ENCODE data around the gene TMUB2.
A peak's percentile ranks its signal among the peaks of the same experiment; 100 is the strongest.
"Not testable (repeated sequence)": the region's sequence is repeated elsewhere in the genome, so short reads cannot be mapped to it uniquely, and the experiment has no call there.

The TMUB2 gene

DNA sequence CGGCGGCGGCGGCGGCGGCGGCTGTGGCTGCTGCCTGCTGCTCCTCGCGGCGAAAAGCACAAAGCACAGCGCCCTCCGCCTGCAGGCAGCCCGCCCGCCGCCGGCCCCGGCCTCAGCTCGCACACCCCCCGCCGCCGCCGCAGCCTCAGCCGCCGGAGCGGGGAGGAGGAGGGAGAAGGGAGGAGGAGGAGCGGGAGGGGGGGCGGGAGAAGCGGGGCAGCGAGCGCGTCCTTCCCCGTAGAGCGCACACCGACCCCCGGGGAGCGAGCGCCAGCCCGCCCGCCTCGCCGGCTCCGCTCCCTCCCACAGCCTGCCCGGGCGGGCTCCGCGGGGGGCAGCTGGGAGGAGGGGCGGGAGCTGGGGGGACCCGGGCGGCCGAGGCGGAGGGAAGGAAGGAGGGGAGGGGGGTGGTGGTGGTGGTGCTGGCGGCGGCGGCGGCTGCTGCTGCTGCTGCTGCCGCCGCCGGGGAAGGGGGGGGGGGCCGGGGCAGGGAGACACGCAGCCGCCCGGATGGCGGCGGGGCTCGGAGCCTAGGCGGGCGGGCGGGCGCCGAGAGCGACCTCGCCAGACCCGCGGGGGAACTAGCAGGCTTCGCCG lies 32.9 kb downstream of the TMUB2 start, which contains the start of gene UBTF:
Gene UBTF (minus strand): TSS at position 60 of the 597 bp plus-strand sequence. CDS start 1,446 bp downstream, outside the sequence.
- DNase-seq = peak; percentile 54

DNA sequence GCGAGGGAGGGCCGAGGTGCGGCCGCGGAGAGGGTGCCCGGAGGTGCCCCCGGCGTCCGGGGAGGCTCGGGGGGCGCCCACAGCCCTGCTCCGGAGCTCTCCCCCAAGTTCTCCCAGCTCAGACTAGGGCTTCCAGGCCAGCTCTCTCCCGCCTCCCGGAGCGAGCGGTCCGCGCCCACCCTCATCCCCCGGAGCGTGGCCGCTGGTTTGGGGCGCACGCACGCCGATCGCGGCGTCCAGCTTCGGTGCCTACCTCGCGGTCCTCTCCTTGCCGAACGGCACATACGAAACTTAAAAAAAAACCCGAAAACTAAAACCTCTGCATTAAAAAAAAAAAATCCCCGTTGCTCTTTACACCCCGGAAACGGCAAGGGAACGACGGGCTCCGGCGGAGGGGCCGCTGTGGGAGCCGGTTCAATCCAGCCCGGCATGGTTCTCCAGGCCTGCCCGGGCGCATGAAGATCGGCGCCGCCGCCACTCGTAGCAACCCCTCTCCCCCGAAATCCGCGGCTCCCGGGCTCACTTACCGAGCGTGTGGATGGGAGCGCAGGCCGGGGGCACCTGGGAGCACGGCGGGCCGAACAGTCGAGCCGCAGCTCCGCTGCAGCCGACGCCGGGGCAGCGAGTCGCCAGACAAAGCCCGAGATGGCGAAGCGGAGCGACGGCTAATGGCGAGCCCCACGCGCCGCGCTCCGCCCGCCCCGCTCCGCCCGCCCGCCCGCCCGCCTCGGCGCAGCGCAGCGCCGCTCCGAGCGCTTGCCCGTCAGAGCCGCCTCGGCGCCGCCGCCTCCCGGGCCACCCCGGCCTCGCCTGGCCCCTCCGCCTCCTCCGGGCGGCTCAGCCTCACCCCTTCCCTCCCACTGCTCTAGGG lies 33.7 kb downstream of the TMUB2 start:
- DNase-seq = peak; percentile 63

DNA sequence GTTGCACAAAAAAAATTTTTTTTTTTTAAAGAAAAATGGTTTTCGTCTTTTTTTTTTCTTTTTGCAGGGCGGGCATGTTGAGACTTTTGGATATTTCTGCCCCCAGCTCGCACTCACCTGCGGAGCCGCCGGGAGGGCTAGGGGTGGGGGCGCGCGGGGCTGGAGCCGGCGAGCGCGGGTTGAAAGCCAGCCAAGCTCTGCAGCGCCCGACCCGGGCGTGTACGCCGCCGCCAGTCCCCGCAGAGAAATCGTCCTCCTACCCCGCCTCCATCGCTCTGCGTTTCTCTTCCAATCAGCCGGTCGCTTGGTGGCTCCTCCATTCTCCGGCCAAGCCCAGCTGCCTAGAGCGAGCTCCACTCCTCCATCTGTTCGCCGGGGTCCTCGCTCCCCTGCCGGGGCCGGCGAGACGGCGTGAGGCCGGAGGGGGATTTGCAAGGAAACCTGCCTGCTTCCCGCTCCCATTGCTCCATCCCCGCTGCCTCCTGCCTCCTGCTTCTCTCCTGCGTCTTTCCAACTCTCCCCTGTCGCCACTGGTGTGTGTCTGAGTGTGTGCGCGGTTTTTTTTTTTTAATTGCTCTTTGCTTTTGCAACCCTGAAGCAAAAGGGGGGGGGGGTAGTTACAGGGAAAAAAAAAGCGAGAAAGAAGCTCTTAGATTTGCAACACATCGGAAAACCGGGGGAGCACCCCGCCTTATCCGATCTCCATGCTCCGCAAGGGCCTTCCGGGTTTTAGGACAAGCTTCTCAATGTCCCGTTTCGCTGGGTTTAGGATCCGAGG lies 34.5 kb downstream of the TMUB2 start:
- DNase-seq = peak; percentile 78

DNA sequence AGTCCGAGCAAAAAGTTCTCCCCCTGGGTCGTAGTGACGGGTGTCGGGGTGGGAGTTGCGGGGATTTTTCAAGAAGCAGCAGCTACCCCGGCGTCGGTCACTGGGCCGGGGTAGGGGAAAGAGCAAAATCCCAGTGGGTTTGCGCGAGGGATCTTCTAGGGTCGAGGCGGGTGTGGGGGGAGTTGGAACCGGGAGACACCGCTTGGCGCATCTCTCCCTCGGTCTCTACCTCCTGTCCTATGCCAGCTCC lies 35.0 kb downstream of the TMUB2 start:
- no peak for DNase-seq

DNA sequence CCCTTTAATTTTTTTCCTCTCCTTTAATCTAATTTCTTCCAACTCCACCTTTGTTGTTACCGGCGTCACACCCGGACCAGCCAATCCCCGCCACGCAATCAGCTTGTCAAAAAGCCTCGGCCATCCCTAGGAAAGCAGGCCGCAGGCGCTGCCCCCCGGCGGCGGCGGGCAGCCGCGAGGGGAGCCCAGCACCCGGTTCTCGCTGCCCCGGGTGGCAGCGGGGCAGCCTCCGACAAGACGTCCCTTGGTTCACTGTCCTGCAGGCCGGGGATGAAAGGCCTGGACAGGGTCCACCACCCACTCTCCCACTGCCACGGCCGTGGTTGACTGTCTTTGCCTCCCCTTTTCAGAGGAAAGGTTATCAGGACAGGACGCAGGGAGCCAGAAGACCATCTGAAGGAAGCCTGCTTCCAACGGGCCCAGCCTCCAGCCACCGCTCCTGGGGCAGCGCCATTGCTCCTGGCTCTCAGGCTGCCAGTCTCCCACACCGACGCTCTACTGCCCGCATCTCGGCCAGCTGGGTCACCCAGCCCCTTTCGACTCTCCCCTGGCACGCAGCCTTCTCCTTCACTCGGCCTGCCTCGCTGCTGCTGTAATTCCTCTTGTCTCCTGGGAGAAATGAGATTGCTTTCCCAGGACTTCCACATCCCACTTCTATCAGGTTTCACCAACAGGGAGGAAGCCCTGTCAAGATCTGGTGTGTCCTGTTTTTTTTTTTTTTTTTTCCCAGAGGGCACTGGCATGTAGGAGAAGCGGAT lies 35.5 kb downstream of the TMUB2 start:
- peak; percentile 84 for DNase-seq

DNA sequence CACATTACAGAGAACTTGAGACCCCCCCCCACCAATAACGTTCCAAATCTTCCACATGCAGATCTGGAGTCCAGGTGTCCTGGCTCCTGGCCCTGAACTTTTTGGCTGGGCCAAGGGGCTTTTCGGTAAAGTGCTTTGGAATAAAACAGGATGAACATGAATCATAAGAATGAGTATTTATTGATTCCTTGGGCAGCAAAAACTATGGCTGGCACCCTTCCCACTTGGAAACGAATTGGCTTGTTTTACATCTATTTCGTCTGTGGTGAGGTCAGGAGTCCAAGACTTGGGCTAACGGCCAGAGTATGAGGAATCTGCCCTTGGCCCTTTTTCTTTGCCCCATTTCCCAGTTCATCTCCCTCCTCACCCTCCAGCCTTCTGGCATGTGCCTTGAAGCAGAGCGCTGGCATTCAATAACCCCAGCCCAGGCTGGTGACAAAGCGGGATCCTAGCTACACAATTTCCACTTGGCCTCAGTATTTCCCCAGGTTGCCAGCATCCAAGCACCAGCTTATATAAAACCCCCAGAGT lies 36.8 kb downstream of the TMUB2 start:
- DNase-seq = no peak

DNA sequence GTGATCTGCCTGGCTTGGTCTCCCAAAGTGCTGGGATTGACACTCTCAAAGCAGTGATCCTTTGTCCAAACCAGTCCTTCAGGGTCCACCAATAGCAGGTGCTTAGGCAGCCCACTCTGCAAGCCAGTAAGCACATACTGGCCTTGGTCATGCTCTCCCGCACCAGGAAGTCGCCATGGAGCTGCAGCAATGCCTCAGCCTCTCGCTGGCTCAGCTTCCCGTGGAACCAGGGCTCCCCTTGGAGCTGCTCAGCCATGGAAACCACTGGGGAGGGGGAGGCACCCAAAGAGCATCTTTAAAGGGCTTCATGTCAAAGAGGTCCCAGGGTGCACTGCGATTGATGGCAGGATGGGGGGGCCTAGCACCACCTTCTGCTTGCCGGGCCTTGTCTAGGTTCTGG lies 42.3 kb downstream of the TMUB2 start:
- no peak for DNase-seq

DNA sequence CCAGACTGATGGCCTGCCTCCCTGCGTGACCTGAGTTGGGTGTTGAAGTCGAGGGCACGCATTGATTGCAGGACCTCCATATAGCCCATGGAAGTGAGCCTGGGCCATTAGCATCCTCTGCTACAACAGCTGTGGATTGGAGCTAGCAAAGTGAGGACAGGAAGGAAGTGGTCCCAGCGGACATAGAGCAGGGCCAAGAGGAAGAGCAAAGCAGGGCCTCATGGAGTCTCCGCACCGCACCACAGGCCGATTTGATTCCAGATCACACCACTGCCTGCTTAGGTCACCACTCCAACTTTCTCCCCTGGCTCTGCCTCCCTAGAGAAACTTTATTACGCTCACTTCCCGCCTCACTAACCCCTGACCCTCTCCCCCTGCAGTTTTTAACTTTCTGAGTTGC lies 43.4 kb downstream of the TMUB2 start:
- DNase-seq = no peak

DNA sequence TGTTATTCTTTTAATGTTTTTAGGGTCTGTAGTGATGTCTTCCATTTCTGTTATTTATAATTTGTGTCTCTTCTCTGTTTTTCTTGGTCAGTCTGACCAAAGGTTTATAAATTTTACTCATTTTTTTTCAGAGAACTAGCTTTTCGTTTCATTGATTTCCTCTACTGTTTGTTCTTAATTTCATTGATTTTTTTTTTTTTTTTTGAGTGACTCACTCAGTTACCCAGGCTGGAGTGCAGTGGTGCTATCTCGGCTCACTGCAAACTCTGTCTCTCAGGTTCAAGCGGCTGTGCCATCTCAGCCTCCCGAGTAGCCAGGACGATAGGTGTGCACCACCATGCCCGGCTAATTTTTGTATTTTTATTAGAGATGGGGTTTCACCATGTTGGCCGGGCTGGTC lies 45.3 kb downstream of the TMUB2 start:
- no peak for DNase-seq

DNA sequence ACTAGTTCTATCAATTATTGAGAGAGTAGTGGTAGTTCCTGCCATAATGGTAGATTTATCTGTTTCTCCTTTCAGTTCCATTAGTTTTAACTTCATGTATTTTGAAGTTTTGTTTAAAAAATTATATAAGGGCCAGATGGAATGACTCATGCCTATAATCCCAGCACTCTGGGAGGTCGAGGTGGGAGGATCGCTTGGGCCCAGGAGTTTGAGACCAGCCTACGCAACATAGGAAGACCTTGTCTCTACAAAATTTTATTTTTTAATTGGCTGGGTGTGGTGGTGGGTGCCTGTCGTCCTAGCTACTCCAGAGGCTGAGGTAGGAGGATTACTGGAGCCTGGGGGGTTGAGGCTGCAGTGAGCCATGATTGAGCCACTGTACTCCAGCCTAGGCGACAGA lies 46.8 kb downstream of the TMUB2 start:
- no peak for DNase-seq

DNA sequence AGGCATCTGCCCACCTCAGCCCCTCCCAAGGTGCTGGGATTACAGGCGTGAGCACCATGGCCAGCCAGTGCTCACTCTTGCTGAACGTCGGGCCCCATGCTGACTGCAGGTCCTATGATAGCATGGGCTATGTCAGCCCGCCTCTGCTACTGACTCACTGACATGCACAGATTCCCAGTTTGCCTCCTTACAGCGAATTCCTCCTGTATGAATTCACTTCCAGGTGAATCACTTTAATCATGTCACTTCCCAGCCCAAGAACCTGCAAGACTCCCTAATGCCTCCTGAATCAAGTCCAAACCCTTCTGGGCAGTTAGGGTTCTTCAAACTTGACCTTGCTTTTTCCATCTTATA lies 48.8 kb downstream of the TMUB2 start:
- no peak for DNase-seq

DNA sequence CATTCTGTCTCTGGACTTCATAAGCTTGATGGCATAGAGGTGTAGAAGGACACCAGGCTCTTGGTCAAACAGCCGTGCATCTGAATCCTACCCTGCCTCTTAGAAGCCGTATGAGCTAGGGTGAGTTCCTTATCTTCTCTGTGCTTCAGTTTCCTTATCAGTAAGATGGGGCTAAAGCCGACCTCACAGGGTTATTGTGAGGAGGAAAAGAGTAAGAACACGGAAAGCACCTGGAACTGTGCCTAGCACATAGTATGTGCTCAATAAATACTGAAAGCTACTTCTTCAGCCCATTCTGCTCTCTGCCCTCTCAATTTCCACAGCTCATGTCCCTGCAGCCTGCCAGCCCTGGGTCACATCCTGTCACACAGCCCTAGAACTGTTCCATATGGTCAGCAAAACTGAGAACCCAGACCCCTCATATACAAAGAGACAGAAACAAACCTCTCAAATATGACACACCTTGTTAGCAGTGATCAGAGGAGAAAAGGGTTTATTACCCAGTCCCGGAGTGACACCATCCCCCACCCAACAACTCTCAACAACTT lies 49.7 kb downstream of the TMUB2 start:
- DNase-seq = no peak

DNA sequence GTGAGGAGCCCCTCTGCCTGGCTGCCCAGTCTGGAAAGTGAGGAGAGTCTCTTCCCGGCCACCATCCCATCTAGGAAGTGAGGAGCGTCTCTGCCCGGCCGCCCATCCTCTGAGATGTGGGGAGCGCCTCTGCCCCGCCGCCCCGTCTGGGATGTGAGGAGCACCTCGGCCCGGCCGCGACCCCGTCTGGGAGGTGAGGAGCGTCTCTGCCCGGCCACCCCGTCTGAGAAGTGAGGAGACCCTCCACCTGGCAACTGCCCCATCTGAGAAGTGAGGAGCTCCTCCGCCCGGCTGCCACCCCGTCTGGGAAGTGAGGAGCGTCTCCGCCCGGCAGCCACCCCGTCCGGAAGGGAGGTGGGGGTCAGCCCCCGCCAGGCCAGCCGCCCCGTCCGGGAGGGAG lies 51.1 kb downstream of the TMUB2 start:
- DNase-seq = not testable (repeated sequence)

DNA sequence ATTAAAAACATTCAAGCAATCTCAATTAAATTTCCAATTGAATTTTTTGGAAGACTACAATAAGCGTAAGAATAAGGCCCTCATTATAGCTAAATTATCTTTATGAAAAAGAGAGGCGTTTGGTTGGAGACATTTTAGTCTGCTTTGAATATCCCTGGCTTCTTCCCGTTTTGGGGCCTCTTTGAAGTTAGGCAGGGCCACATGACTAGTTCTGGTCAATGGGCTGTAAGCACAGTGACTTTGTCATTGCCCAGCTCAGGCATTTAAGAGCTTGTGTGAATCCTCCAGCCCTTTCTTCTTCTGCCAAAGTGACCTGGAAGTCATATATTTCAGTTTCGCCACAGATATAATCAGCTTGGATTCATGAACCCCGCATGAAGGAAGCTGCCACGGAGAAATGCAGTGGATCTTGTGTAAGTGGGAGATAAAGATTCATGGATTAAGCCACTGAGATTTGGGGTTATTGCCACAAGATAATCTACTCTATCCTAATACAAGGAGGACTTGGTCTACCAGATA lies 54.4 kb downstream of the TMUB2 start:
- DNase-seq = no peak
